Lung (tissue), 12 donors: ENCODE measurements around the gene MAST2. TPM values are rescaled to one million over a fixed set of nuclear protein-coding genes. Genes with fewer than 3 reads are reported as not detected.

ENCODE experiments used
- ATAC-seq: fragments of 200-7000 bp; cut with Tn5 transposase; one replicate; pipeline ENCODE4 v1.9.1; 2020; ENCODE audit warnings: moderate number of reproducible peaks; ENCODE audit not compliant: insufficient read depth, low FRiP score
- DNase-seq, 3 donors: peaks; one replicate each; pipeline ENCODE4 v3.0.0-alpha.2; 2013 to 2017
- H3K27ac ChIP-seq, 2 donors: one replicate each; pipeline ENCODE4 v1.5.1; 2013; ENCODE audit warnings: mild to moderate bottlenecking in 2 of 2, moderate library complexity in 2 of 2, control low read depth in 1 of 2, inconsistent platforms in 1 of 2, low read depth in 1 of 2, low read length in 1 of 2
- H3K27me3 ChIP-seq, 3 donors: one replicate each; pipeline ENCODE4 v1.5.1; 2013; ENCODE audit warnings: low read length in 2 of 3; ENCODE audit not compliant: control insufficient read depth in 3 of 3, insufficient read depth in 3 of 3
- H3K36me3 ChIP-seq, 4 donors: one replicate each; pipeline ENCODE4 v1.5.1; 2013; ENCODE audit warnings: low read length in 4 of 4, mild to moderate bottlenecking in 1 of 4, moderate library complexity in 1 of 4; ENCODE audit not compliant: control insufficient read depth in 4 of 4, insufficient read depth in 4 of 4
- H3K4me1 ChIP-seq, 5 donors: one replicate each; pipeline ENCODE4 v1.5.1; 2013; ENCODE audit warnings: low read length in 5 of 5, mild to moderate bottlenecking in 2 of 5, moderate library complexity in 1 of 5; ENCODE audit not compliant: control insufficient read depth in 5 of 5, insufficient read depth in 5 of 5
- H3K4me3 ChIP-seq: one replicate; pipeline ENCODE4 v1.5.1; 2013; ENCODE audit warnings: mild to moderate bottlenecking, control low read depth, moderate library complexity
- H3K9ac ChIP-seq, 2 donors: one replicate each; pipeline ENCODE4 v1.5.1; 2013; ENCODE audit warnings: low read length in 2 of 2, control low read depth in 1 of 2; ENCODE audit not compliant: insufficient read depth in 1 of 2
- H3K9me3 ChIP-seq, 4 donors: one replicate each; pipeline ENCODE4 v1.5.1; 2013; ENCODE audit warnings: low read length in 3 of 4, mild to moderate bottlenecking in 1 of 4, moderate library complexity in 1 of 4; ENCODE audit not compliant: control insufficient read depth in 4 of 4, insufficient read depth in 3 of 4
- WGBS, 2 donors: extraction: QIAGEN DNeasy Blood & Tissue Kit; methylation state at CpG; one replicate each; pipeline ENCODE4 v1.1.7; 2013; 5-methylcytosine and 5-hydroxymethylcytosine counted together
- polyA plus RNA-seq, 2 donors: library from polyadenylated mRNA; stranded (reverse); fragments of 200-250 nt; gene quantifications; one replicate each; pipeline ENCODE4 v1.2.1, GENCODE V29; 2013
- total RNA-seq, 2 donors: library from RNA; depleted of rRNA in 1 of 2; stranded (reverse); fragments of >200 nt in 1 of 2; gene quantifications; one replicate each; pipeline ENCODE4 v1.2.1, GENCODE V29; 2014 to 2021
- TF ChIP-seq, protein P1 (sequence below): IDR thresholded peaks from 2 replicates; pipeline ENCODE4 v1.5.1; 2012; ENCODE audit warnings: mild to moderate bottlenecking; ENCODE audit errors: control extremely low read depth, extremely low read depth
- donor health status: control.
- donor health status: control.
- donor health status: Bipolar disorder and iron deficiency.
- donor health status: healthy.
- donor health status: DM: yes; HTN: yes; CAD: no.

The MAST2 gene
- total and polyA plus RNA-seq, 4 donors: 10.5 to 28.6 (median 19.1) TPM

GRCh38 chr1:45789601-45790000 lies 13.8 kb upstream of the MAST2 start:
- WGBS, 2 donors: 68 to 74% methylated on average over 2 of the region's 2 CpGs
- TF ChIP-seq, protein P1, sequence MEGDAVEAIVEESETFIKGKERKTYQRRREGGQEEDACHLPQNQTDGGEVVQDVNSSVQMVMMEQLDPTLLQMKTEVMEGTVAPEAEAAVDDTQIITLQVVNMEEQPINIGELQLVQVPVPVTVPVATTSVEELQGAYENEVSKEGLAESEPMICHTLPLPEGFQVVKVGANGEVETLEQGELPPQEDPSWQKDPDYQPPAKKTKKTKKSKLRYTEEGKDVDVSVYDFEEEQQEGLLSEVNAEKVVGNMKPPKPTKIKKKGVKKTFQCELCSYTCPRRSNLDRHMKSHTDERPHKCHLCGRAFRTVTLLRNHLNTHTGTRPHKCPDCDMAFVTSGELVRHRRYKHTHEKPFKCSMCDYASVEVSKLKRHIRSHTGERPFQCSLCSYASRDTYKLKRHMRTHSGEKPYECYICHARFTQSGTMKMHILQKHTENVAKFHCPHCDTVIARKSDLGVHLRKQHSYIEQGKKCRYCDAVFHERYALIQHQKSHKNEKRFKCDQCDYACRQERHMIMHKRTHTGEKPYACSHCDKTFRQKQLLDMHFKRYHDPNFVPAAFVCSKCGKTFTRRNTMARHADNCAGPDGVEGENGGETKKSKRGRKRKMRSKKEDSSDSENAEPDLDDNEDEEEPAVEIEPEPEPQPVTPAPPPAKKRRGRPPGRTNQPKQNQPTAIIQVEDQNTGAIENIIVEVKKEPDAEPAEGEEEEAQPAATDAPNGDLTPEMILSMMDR: no peak

GRCh38 chr1:45792744-45793143 lies 10.7 kb upstream of the MAST2 start:
- Histone ChIP-seq H3K27me3 (no peaks in the 10 kb centered on the region), H3K9ac (no peak overlapping the region), H3K27ac (no peak overlapping the region), H3K36me3 (no peaks in the 10 kb centered on the region), H3K9me3 (no peaks in the 10 kb centered on the region), H3K4me3 (no peak overlapping the region), H3K4me1 (no peaks in the 10 kb centered on the region)
- TF ChIP-seq, protein P1: no peak
- 83 to 85% methylated on average over 4 of the region's 4 CpGs for WGBS, 2 donors
- DNase-seq (no peak), ATAC-seq (no peak)

More at GRCh38 chr1:45789601-45790000, 13.8 kb upstream of the MAST2 start:
- no peaks in the 10 kb centered on the region for H3K4me1 ChIP-seq
- no peaks in the 10 kb centered on the region for H3K36me3 ChIP-seq
- no peaks in the 10 kb centered on the region for H3K9me3 ChIP-seq
- no peak overlapping the region for H3K9ac ChIP-seq
- no peaks in the 10 kb centered on the region for H3K27me3 ChIP-seq
- DNase-seq (no peak), ATAC-seq (no peak)
- no peak overlapping the region for H3K4me3 ChIP-seq
- H3K27ac ChIP-seq: no peak overlapping the region

DNA sequence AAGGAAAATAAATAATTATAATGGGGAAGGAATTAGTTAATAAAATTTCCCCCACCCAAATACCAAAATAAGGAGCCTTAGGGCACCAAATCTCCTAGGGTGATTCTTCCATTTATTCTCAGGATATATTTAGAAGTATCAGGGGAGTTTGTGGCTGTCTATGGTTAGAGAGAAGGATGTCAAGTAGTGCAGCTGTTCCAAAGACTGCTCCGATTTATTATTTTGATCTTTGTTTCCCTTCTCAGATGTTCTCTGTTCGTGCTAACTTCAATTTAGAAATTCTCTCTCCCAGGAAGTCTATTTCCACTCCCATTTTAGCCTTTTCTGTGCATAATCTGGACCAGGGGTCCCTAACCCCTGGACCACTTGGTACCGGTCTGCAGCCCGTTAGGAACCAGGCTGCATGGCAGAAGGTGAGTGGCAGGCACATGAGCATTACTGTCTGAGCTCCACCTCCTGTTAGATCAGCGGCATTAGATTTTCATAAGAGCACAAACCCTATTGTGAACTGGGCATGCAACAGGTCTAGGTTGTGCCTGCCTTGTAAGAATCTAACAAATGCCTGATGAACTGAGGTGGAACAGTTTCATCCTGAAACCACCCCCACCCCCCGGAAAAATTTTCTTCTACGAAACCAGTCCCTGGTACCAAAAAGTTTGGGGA lies 9.3 kb upstream of the MAST2 start:
- WGBS, 2 donors: 70 to 83% methylated on average over 7 of the region's 7 CpGs
- ATAC-seq (no peak), DNase-seq (no peak)
- TF ChIP-seq, protein P1: no peak
- H3K4me3 ChIP-seq: no peak overlapping the region
- no peaks in the 10 kb centered on the region for H3K36me3 ChIP-seq
- H3K9me3 ChIP-seq: no peaks in the 10 kb centered on the region
- no peaks in the 10 kb centered on the region for H3K27me3 ChIP-seq
- H3K9ac ChIP-seq: no peak overlapping the region
- no peak overlapping the region for H3K27ac ChIP-seq
- no peaks in the 10 kb centered on the region for H3K4me1 ChIP-seq

DNA sequence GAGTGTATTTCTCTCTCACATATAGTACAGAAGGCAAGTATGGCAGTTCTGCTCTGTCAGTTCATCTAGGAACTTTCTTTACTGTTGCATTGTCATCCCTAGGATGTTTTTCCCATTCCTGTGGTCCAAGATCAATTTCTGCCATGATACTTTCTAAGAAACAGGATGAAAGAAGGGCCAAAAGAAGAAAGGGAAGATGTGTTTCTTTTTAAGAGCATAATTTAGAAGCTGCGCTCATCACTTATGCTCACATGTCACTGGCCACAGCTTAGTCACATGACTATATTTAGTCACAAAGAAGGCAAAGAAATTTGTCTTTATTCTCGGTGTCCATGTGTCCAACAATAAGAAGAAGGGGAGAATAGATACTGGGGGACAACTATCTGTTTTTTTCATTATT lies 7.0 kb upstream of the MAST2 start:
- H3K4me3 ChIP-seq: no peak overlapping the region
- WGBS, 2 donors: 65 to 87% methylated on average over 2 of the region's 2 CpGs
- H3K27me3 ChIP-seq: no peaks in the 10 kb centered on the region
- H3K4me1 ChIP-seq: no peaks in the 10 kb centered on the region
- H3K36me3 ChIP-seq: no peaks in the 10 kb centered on the region
- H3K27ac ChIP-seq: no peak overlapping the region
- DNase-seq: no peak
- no peak for ATAC-seq
- H3K9ac ChIP-seq: no peak overlapping the region
- TF ChIP-seq, protein P1: no peak
- H3K9me3 ChIP-seq: no peaks in the 10 kb centered on the region
